HFFc6 (cell line): ENCODE data around the gene TMEM150A. TPM values are rescaled to one million over a fixed set of nuclear protein-coding genes. Genes with fewer than 3 reads are reported as not detected.
"Not testable (repeated sequence)": the region's sequence is repeated elsewhere in the genome, so short reads cannot be mapped to it uniquely, and the experiment has no call there.

Experiments
- DNase-seq: peaks from one replicate; pipeline ENCODE4 v3.0.0-alpha.2; 2018
- H3K27ac Mint-ChIP-seq: 2 replicates; pipeline ENCODE4 v1.8.0; 2020; ENCODE audit warnings: mild to moderate bottlenecking, mixed read lengths
- H3K27me3 Mint-ChIP-seq: 2 replicates; pipeline ENCODE4 v1.8.0; 2021; ENCODE audit warnings: mild to moderate bottlenecking, moderate library complexity, mixed read lengths; ENCODE audit not compliant: insufficient read depth
- H3K36me3 Mint-ChIP-seq: 2 replicates; pipeline ENCODE4 v1.8.0; 2021; ENCODE audit warnings: low read depth, mixed read lengths
- H3K4me1 Mint-ChIP-seq: 2 replicates; pipeline ENCODE4 v1.8.0; 2020; ENCODE audit warnings: low read depth, mixed read lengths
- H3K4me3 Mint-ChIP-seq: 2 replicates; pipeline ENCODE4 v1.8.0; 2020; ENCODE audit warnings: mild to moderate bottlenecking, moderate library complexity, mixed read lengths
- H3K9me3 Mint-ChIP-seq: 2 replicates; pipeline ENCODE4 v1.8.0; 2020; ENCODE audit warnings: mild to moderate bottlenecking, mixed read lengths
- total RNA-seq, 6 experiments: library from RNA; stranded (reverse); fragmentation: NEBNext Ultra II Directional; extraction: Animal tissue kit (Norgen Biotek cat#: 25700); gene quantifications; 2 replicates in 1 of 6; 3 replicates in 5 of 6; pipeline ENCODE4 v1.2.3, GENCODE V29; 2021
- TF ChIP-seq, protein P1 (sequence below): fragments of 200-600 bp; sonication (generic); IDR thresholded peaks from 2 replicates; pipeline ENCODE4 v1.5.0; 2021; ENCODE audit warnings: antibody characterized with exemption, mild to moderate bottlenecking

Gene TMEM150A
- total RNA-seq, 6 experiments from 2014 or later = 10.3 to 20.4 (median 12.7) TPM

- TF ChIP-seq, protein P1, sequence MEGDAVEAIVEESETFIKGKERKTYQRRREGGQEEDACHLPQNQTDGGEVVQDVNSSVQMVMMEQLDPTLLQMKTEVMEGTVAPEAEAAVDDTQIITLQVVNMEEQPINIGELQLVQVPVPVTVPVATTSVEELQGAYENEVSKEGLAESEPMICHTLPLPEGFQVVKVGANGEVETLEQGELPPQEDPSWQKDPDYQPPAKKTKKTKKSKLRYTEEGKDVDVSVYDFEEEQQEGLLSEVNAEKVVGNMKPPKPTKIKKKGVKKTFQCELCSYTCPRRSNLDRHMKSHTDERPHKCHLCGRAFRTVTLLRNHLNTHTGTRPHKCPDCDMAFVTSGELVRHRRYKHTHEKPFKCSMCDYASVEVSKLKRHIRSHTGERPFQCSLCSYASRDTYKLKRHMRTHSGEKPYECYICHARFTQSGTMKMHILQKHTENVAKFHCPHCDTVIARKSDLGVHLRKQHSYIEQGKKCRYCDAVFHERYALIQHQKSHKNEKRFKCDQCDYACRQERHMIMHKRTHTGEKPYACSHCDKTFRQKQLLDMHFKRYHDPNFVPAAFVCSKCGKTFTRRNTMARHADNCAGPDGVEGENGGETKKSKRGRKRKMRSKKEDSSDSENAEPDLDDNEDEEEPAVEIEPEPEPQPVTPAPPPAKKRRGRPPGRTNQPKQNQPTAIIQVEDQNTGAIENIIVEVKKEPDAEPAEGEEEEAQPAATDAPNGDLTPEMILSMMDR = no peak
- H3K27ac Mint-ChIP-seq = no peak overlapping the region
- peaks cover 13% of the 10 kb centered on the region for H3K4me1 Mint-ChIP-seq
- no peak overlapping the region for H3K4me3 Mint-ChIP-seq
- DNase-seq = no peak
- peaks cover 29% of the 10 kb centered on the region for H3K36me3 Mint-ChIP-seq
- no peaks in the 10 kb centered on the region for H3K27me3 Mint-ChIP-seq
- no peaks in the 10 kb centered on the region for H3K9me3 Mint-ChIP-seq
Observed at GRCh38 chr2:85619617-85620016, 17.1 kb upstream of the TMEM150A start.

- H3K27ac Mint-ChIP-seq, H3K9me3 Mint-ChIP-seq, H3K27me3 Mint-ChIP-seq, DNase-seq: not testable (repeated sequence)
- peaks cover 13% of the 10 kb centered on the region for H3K4me1 Mint-ChIP-seq
- peak overlapping the region; percentile 90 for H3K4me3 Mint-ChIP-seq
- H3K36me3 Mint-ChIP-seq = peaks cover 14% of the 10 kb centered on the region
Observed at GRCh38 chr2:85617723-85618122, 15.2 kb upstream of the TMEM150A start.

GRCh38 chr2:85615413-85615728, 12.9 kb upstream of the TMEM150A start:
- Mint-ChIP-seq H3K27me3 (peaks cover 3% of the 10 kb centered on the region; the same call in 1 of the 2 replicates), H3K9me3 (no peaks in the 10 kb centered on the region), H3K36me3 (peaks cover 11% of the 10 kb centered on the region), H3K27ac (no peak overlapping the region), H3K4me3 (no peak overlapping the region), H3K4me1 (peaks cover 20% of the 10 kb centered on the region)
- TF ChIP-seq, protein P1 = no peak
- no peak for DNase-seq

- not testable (repeated sequence) for H3K9me3 Mint-ChIP-seq, DNase-seq, H3K4me3 Mint-ChIP-seq, H3K27me3 Mint-ChIP-seq, H3K27ac Mint-ChIP-seq
- H3K36me3 Mint-ChIP-seq = peaks cover 14% of the 10 kb centered on the region
- peaks cover 24% of the 10 kb centered on the region for H3K4me1 Mint-ChIP-seq
Observed at GRCh38 chr2:85614757-85615156, 12.3 kb upstream of the TMEM150A start.

DNA sequence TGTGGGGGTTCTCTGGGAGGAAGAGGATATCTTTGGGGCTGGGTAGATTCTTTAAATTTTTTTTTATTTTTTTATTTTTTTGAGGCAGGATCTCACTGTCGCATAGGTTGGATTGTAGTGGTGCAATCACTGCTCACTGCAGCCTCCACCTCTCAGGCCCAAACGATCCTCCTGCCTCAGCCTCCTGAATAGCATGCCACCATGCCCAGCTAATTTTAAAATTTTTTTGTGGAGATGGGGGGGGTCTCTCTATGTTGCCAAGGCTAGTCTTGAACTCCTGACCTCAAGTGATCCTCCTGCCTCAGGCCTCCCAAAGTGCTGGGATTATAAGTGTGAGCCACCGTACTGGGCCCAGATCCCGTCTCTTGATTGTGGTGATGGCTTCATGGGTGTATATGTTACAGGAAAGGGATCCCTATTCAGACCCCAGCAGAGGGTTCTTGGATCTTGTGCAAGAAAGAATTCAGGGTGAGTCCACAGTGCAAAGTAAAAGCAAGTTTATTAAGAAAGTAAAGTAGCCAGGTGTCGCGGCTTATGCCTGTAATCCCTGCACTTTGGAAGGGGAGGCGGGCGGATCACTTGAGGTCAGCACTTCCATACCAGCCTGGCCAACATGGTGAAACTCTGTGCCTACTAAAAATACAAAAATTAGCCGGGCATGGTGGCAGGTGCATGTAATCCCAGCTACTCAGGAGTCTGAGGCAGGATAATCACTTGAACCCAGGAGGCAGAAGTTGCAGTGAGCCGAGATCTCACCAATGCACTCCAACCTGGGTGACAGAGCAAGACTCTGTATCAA, 11.4 kb upstream of the TMEM150A start:
- Mint-ChIP-seq H3K27me3 (peaks cover 3% of the 10 kb centered on the region; the same call in 1 of the 2 replicates), H3K9me3 (no peaks in the 10 kb centered on the region), H3K27ac (no peak overlapping the region), H3K4me3 (no peak overlapping the region), H3K4me1 (peaks cover 26% of the 10 kb centered on the region), H3K36me3 (peaks cover 10% of the 10 kb centered on the region)
- no peak for DNase-seq
- TF ChIP-seq, protein P1 = no peak

DNA sequence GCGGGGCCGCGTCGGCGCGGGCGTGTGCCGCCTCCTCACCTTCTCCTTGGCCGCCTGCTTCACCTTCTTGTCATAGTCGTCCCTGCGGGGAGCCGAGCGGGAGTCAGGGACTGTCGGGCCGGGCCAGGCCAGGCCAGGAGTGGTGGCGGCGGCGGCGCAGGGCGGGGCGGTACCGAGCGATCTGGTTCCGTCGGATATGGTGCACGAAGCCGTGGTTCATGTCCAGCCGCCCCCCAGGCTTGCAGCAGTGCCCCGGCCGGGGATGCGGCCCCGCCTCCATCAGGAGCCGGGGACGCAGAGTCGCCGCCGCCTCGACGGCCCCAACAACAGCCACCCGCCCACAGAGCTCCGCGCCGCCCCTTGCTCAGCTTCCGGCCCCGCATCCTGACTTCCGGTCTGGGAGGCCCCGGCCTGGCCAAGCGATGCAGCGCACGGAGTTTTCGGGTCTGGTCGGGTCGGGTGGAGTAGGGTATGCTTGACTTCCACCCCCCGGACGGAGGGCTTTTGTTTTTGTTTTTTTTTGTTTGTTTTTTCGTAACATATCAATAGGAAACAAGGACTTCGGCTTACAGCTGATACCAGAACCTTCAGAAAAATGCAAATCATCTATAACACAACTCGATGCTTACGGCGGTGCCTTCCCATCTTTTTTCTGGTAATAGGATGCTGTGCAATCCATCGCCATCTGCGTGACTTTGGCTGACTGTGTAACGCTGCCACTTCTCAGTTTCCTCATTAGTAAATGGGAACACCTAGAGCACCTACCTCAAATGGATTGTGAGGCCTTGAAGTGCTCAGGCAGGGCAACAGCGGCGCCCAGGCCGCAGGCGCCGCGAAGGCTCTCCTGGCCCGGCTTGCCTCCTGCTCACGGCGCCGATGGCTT, 9.4 kb upstream of the TMEM150A start, which contains the start of gene C2orf68:
TSS of gene C2orf68 (minus strand) at position 362 of the 883 bp plus-strand sequence. CDS start at position 280, 82 bp downstream.
- peak within 1 kb of the TSS; percentile 91 for H3K27ac Mint-ChIP-seq
- TF ChIP-seq, protein P1 = no peak
- H3K9me3 Mint-ChIP-seq = no peaks in the 10 kb centered on the region
- peaks cover 26% of the 10 kb centered on the region for H3K4me1 Mint-ChIP-seq
- H3K36me3 Mint-ChIP-seq = peaks cover 17% of the 10 kb centered on the region
- H3K4me3 Mint-ChIP-seq = peak within 1 kb of the TSS; percentile 98
- H3K27me3 Mint-ChIP-seq = peaks cover 3% of the 10 kb centered on the region; the same call in 1 of the 2 replicates
- DNase-seq = peak; percentile 71
